SU-DHL-6 (cell line): ENCODE data around the gene WNK4.

ENCODE experiments used
- EZH2phosphoT487 ChIP-seq: fragments of 200-600 bp; sonication (generic), shearing (Covaris generic); conservative IDR thresholded peaks from 2 replicates; pipeline ENCODE4 v1.6.1; 2018; ENCODE audit warnings: mild to moderate bottlenecking, antibody characterized with exemption, low read length, moderate library complexity, mixed read lengths
- TF ChIP-seq, protein P1 (sequence below): fragments of 200-600 bp; sonication (generic); IDR thresholded peaks from one replicate; pipeline ENCODE4 v1.5.1; 2017; ENCODE audit warnings: antibody characterized with exemption, mild to moderate bottlenecking, low read length, moderate library complexity; ENCODE audit not compliant: insufficient read depth, poor library complexity, severe bottlenecking

DNA sequence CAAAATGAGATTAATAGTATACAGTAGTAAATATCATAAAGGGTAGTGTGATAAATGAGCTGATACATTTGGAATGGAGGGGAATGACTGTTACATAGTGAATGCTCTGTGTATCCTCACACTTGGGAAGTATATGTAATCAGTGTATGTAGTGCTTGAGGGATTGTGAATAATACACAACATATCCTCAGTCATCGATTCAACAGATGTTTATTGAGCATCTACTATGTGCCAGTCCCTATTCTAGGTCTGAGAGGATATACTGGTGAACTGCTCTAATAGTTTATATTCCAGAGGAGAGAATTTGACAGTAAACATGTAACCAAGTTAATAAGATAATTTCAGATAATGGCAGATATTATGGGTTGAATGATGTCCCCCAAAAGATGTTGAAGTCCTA, 47.1 kb downstream of the WNK4 start:
- TF ChIP-seq, protein P1, sequence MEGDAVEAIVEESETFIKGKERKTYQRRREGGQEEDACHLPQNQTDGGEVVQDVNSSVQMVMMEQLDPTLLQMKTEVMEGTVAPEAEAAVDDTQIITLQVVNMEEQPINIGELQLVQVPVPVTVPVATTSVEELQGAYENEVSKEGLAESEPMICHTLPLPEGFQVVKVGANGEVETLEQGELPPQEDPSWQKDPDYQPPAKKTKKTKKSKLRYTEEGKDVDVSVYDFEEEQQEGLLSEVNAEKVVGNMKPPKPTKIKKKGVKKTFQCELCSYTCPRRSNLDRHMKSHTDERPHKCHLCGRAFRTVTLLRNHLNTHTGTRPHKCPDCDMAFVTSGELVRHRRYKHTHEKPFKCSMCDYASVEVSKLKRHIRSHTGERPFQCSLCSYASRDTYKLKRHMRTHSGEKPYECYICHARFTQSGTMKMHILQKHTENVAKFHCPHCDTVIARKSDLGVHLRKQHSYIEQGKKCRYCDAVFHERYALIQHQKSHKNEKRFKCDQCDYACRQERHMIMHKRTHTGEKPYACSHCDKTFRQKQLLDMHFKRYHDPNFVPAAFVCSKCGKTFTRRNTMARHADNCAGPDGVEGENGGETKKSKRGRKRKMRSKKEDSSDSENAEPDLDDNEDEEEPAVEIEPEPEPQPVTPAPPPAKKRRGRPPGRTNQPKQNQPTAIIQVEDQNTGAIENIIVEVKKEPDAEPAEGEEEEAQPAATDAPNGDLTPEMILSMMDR = no peak
- TF ChIP-seq EZH2phosphoT487 = no peak
